ENCODE data around the gene SMIM5. TPM values are rescaled to one million over a fixed set of nuclear protein-coding genes. Genes with fewer than 3 reads are reported as not detected.

Gene SMIM5
- total RNA-seq, 1 experiment from 2014 or later: 0.14 TPM

DNA sequence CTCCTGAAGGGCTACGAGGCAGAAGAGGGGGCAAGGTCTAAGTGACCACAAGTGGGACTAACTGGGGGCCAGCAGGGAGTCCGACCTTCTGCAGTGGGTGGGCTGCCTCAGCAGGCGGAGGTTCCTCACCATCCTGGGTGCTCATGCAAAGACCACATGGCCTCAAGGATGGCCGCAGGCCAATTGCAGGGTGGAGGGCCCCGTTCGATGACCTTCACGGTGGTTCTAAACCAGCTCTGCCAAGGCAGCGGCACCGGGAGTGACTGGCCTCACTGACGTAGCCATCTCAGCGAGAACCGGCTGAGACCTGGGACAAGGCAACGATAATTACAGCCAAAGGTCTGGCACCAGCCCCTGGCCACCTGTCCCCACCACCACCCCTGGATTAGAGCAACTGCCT lies 5.7 kb downstream of the SMIM5 start:
- Histone ChIP-seq H3K4me3 (no peak overlapping the region), H3K27me3 (no peaks in the 10 kb centered on the region), H3K27ac (no peak overlapping the region), H3K4me1 (peaks cover 6% of the 10 kb centered on the region), H3K36me3 (no peaks in the 10 kb centered on the region), H3K9me3 (replicated peaks) (no peaks in the 10 kb centered on the region)
- DNase-seq: no peak

DNA sequence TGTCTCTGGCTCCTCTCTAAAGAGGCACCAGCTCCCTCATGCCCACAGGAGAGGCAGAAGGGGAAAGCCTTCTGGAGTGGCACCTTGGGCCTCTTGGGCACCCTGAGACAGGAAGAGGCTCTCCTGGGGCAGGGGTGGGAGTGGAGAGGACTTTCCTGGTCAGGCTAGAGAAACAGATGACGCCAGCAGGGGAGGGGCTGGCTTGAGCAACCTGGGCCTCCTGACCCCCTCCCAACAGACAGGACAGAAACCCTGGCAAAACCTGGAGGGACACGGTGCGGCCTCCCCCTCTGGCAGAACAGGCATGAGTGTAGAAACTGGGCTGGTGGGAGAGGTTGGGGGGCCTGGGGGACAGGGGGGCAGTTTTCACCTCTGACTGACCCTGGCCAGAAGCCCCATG lies 6.1 kb downstream of the SMIM5 start:
- no peak for DNase-seq
- Histone ChIP-seq H3K27ac (no peak overlapping the region), H3K4me1 (peaks cover 2% of the 10 kb centered on the region), H3K9me3 (replicated peaks) (no peaks in the 10 kb centered on the region), H3K4me3 (no peak overlapping the region), H3K27me3 (no peaks in the 10 kb centered on the region), H3K36me3 (no peaks in the 10 kb centered on the region)

DNA sequence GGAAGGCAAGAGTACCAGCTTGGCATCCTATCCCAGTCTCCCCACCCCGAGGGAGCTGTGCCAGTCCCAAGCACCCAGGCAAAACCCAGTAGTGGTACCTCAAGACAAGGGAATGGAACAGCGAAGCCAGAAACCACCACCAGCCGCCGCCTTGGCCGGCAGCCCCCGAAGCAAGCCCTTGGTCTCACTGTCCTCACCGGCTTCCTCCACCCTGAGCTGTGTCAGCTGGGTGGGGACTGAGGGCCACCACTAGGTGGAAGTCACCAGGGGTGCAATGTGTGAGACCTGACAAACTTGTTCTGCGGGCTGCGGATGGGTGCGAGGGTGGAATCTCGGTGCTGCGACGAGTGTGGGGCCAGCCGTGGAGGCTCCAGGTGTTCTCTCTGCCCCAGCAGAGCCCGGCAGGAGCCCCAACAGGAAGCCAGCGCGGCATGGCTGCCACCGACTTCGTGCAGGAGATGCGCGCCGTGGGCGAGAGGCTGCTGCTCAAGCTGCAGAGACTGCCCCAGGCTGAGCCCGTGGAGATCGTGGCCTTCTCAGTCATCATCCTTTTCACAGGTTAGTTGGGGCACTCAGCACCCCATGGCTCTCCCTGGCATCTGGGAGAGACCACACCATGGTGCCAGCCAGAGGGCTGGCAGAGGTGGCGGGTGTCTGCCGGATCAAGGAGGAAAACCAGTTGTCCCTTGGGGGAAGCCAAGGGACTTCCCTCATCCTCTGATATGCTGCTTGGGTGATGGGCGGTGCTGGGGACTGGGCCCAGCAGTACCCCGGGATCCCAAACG lies 6.7 kb downstream of the SMIM5 start:
- Histone ChIP-seq H3K4me1 (no peaks in the 10 kb centered on the region; the same call in 1 of the 2 replicates), H3K27me3 (no peaks in the 10 kb centered on the region), H3K4me3 (no peak overlapping the region), H3K9me3 (replicated peaks) (no peaks in the 10 kb centered on the region), H3K36me3 (no peaks in the 10 kb centered on the region), H3K27ac (no peak overlapping the region)
- no peak for DNase-seq

GRCh38 chr17:75640556-75641119 lies 7.4 kb downstream of the SMIM5 start:
- H3K27me3 ChIP-seq: no peaks in the 10 kb centered on the region
- H3K36me3 ChIP-seq: no peaks in the 10 kb centered on the region
- no peak overlapping the region for H3K4me3 ChIP-seq
- no peaks in the 10 kb centered on the region for H3K9me3 ChIP-seq (replicated peaks)
- DNase-seq: no peak
- no peaks in the 10 kb centered on the region for H3K4me1 ChIP-seq
- H3K27ac ChIP-seq: no peak overlapping the region

DNA sequence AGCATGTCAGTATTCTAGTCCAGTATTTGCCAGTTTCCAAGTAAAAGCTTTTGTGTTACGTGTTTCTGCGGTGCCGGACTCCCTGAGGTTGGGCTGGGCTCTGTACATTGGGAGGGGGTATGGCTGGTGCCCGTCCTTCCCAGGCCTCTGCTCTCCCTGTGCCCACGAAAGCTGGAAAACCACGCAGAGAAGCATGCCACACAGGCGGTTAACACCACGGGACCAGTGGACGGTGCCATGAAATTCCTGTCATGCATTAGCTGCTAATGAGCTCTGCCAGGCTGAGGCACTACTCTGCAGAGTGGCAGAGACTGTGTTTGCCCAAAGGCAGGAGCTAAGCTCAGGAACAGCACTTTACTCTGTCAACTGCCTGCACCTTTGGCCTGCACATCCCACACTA lies 8.1 kb downstream of the SMIM5 start:
- DNase-seq: no peak
- no peaks in the 10 kb centered on the region for H3K9me3 ChIP-seq (replicated peaks)
- H3K27me3 ChIP-seq: no peaks in the 10 kb centered on the region
- H3K4me3 ChIP-seq: no peak overlapping the region
- H3K27ac ChIP-seq: no peak overlapping the region
- H3K4me1 ChIP-seq: no peaks in the 10 kb centered on the region
- H3K36me3 ChIP-seq: no peaks in the 10 kb centered on the region

DNA sequence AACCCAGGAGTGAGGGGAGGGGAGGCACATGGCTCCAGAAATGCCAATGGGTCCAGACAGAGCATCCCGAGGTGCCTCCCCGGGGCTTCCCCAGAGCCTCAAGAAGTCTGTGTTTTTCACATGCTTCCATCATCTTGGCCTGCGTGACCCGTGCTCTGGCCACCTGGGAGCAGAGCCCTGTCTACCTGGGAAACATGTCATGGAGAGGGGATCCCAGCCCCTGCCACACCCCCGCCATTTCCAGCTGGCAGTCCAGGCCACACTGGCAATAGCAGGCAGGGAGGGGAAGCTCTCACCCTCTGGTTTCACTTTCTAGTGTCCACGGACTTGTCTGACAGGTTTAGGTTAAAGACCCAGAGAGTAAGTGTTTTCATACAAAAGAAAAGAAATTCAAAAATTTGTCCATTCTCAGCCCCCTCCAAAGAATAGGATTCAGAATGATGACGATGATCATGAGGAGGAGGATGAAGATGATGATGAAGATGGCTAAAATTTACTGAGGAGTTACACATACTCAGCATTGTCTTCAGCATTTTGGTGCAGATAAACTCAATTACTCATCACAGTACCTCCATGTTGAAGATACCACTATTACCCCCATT lies 9.0 kb downstream of the SMIM5 start:
- no peaks in the 10 kb centered on the region for H3K4me1 ChIP-seq
- H3K4me3 ChIP-seq: no peak overlapping the region
- no peaks in the 10 kb centered on the region for H3K36me3 ChIP-seq
- H3K27me3 ChIP-seq: no peaks in the 10 kb centered on the region
- no peak overlapping the region for H3K27ac ChIP-seq
- no peaks in the 10 kb centered on the region for H3K9me3 ChIP-seq (replicated peaks)
- DNase-seq: no peak

GRCh38 chr17:75642784-75643642 lies 9.8 kb downstream of the SMIM5 start:
- H3K27me3 ChIP-seq: no peaks in the 10 kb centered on the region
- H3K4me1 ChIP-seq: no peaks in the 10 kb centered on the region
- H3K9me3 ChIP-seq (replicated peaks): no peaks in the 10 kb centered on the region
- H3K4me3 ChIP-seq: no peak overlapping the region
- no peak overlapping the region for H3K27ac ChIP-seq
- no peak for DNase-seq
- H3K36me3 ChIP-seq: peaks cover under 1% of the 10 kb centered on the region; the same call in 1 of the 2 replicates

GRCh38 chr17:75643643-75644017 lies 10.4 kb downstream of the SMIM5 start:
- no peak overlapping the region for H3K4me3 ChIP-seq
- no peaks in the 10 kb centered on the region for H3K27me3 ChIP-seq
- peaks cover 2% of the 10 kb centered on the region; the same call in 1 of the 2 replicates for H3K36me3 ChIP-seq
- no peaks in the 10 kb centered on the region for H3K9me3 ChIP-seq (replicated peaks)
- no peak overlapping the region for H3K27ac ChIP-seq
- DNase-seq: no peak
- H3K4me1 ChIP-seq: no peaks in the 10 kb centered on the region

- H3K9me3 ChIP-seq (replicated peaks): no peaks in the 10 kb centered on the region
- H3K4me1 ChIP-seq: no peaks in the 10 kb centered on the region
- H3K27me3 ChIP-seq: no peaks in the 10 kb centered on the region
- no peak overlapping the region for H3K27ac ChIP-seq
- no peak for DNase-seq
- peaks cover 6% of the 10 kb centered on the region for H3K36me3 ChIP-seq
- no peak overlapping the region for H3K4me3 ChIP-seq
Observed at GRCh38 chr17:75645501-75645888, 12.3 kb downstream of the SMIM5 start.

DNA sequence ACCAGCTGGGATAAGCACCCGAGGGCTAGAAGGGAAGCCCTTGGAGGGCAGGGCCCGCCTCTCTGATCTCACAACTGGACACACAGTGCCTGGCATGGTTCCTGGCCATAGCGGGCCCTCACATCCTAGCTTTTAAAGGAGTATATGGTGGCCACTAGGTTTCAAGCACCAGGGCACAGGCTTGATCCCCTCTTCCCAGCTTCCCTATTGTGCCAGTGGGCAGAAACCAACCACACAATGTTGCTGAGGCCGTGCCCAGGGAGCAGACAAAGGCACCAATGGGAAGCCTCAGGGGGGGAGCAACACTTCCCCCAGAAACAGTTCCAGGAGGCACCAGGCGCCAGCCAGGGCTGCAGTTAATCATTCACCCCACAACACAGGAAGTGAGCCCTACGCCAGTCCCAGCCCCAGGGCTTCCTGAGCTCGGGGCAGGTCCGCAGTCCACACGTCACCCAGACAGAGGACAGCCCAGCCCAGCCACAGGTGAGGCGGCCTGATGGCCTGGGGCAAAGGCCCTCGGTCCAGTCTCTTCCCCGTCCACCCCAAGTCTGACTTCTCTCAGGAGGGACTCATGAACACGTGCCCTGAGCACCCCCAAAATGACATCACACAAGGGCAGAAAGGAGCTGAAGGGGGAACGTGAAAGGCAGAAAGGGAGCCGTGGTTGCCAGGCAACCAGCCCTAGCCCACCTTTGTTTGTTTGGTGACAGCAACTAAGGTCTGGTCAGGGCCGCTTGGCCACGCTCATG lies 12.8 kb downstream of the SMIM5 start:
- Histone ChIP-seq H3K36me3 (peaks cover 10% of the 10 kb centered on the region), H3K4me3 (no peak overlapping the region), H3K9me3 (replicated peaks) (no peaks in the 10 kb centered on the region), H3K27ac (no peak overlapping the region), H3K27me3 (no peaks in the 10 kb centered on the region), H3K4me1 (no peaks in the 10 kb centered on the region)
- no peak for DNase-seq

- no peak overlapping the region for H3K4me3 ChIP-seq
- H3K36me3 ChIP-seq: peaks cover 12% of the 10 kb centered on the region
- H3K4me1 ChIP-seq: no peaks in the 10 kb centered on the region
- H3K9me3 ChIP-seq (replicated peaks): no peaks in the 10 kb centered on the region
- DNase-seq: no peak
- no peaks in the 10 kb centered on the region for H3K27me3 ChIP-seq
- H3K27ac ChIP-seq: no peak overlapping the region
Observed at GRCh38 chr17:75646638-75646992, 13.4 kb downstream of the SMIM5 start.

DNA sequence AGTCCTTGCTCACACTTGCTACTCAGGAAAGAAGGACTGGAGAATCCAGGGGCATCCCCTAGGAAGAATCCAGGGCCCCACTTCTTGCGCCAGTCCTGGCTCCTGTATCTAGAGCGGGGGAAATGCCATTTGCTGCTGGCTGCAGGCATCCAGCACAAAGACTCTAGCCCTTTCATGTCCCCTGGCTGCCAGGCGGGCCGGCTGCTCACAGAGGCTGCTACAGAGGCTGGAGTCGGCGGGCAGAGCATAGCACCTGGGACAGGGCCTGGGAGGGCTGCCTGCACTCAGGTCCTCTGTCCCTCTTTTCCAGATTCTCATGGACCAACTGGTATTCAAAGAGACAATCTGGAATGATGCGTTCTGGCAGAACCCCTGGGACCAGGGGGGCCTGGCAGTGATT lies 13.8 kb downstream of the SMIM5 start:
- Histone ChIP-seq H3K27me3 (no peaks in the 10 kb centered on the region), H3K4me3 (no peak overlapping the region), H3K4me1 (no peaks in the 10 kb centered on the region), H3K36me3 (peaks cover 12% of the 10 kb centered on the region), H3K27ac (no peak overlapping the region), H3K9me3 (replicated peaks) (no peaks in the 10 kb centered on the region)
- DNase-seq: no peak

- no peaks in the 10 kb centered on the region for H3K27me3 ChIP-seq
- DNase-seq: no peak
- no peak overlapping the region for H3K4me3 ChIP-seq
- no peak overlapping the region for H3K27ac ChIP-seq
- no peaks in the 10 kb centered on the region for H3K4me1 ChIP-seq
- no peaks in the 10 kb centered on the region for H3K9me3 ChIP-seq (replicated peaks)
- peaks cover 12% of the 10 kb centered on the region for H3K36me3 ChIP-seq
Observed at GRCh38 chr17:75647921-75648320, 14.7 kb downstream of the SMIM5 start.

- DNase-seq: no peak
- H3K4me3 ChIP-seq: no peak overlapping the region
- no peak overlapping the region for H3K27ac ChIP-seq
- H3K27me3 ChIP-seq: no peaks in the 10 kb centered on the region
- H3K36me3 ChIP-seq: peaks cover 12% of the 10 kb centered on the region
- H3K9me3 ChIP-seq (replicated peaks): no peaks in the 10 kb centered on the region
- H3K4me1 ChIP-seq: no peaks in the 10 kb centered on the region
Observed at GRCh38 chr17:75649687-75650086, 16.5 kb downstream of the SMIM5 start.
